ENCODE measurements around the gene CFAP47.

DNA sequence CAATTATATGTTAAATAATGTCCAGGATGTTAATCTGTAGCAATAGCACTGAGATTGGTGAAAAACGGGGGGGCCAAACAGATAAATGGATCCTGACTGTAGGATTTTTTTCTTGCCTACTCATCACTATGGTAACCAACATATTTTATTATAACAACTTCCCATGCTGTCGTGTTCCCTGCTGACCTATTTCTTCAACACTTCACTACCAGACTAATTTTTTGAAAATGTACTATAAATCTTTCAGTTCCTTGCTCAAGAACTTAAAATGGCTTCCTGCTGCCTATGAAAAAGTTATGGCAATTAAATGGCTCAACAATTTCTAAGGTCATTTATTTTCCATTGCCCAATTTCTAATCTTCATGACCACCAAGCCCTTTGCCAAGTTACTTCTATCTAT, 38.9 kb upstream of the CFAP47 start:
- TF ChIP-seq, protein P1, sequence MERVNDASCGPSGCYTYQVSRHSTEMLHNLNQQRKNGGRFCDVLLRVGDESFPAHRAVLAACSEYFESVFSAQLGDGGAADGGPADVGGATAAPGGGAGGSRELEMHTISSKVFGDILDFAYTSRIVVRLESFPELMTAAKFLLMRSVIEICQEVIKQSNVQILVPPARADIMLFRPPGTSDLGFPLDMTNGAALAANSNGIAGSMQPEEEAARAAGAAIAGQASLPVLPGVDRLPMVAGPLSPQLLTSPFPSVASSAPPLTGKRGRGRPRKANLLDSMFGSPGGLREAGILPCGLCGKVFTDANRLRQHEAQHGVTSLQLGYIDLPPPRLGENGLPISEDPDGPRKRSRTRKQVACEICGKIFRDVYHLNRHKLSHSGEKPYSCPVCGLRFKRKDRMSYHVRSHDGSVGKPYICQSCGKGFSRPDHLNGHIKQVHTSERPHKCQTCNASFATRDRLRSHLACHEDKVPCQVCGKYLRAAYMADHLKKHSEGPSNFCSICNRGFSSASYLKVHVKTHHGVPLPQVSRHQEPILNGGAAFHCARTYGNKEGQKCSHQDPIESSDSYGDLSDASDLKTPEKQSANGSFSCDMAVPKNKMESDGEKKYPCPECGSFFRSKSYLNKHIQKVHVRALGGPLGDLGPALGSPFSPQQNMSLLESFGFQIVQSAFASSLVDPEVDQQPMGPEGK (CRISPR knock-in tag; IDR thresholded peaks at IDR 0.05; ENCODE audit: borderline replicate concordance) = no peak
- TF ChIP-seq SNAI2 (CRISPR knock-in tag; IDR thresholded peaks at IDR 0.05) = no peak
- no peak for TF ChIP-seq RARB (CRISPR knock-in tag; IDR thresholded peaks at IDR 0.05)
- TF ChIP-seq TCF4 (CRISPR knock-in tag; IDR thresholded peaks at IDR 0.05; ENCODE audit: borderline replicate concordance) = no peak
- no peak for TF ChIP-seq ARNTL (CRISPR knock-in tag; IDR thresholded peaks at IDR 0.05; ENCODE audit: borderline replicate concordance, low read depth)
- TF ChIP-seq, protein P2, sequence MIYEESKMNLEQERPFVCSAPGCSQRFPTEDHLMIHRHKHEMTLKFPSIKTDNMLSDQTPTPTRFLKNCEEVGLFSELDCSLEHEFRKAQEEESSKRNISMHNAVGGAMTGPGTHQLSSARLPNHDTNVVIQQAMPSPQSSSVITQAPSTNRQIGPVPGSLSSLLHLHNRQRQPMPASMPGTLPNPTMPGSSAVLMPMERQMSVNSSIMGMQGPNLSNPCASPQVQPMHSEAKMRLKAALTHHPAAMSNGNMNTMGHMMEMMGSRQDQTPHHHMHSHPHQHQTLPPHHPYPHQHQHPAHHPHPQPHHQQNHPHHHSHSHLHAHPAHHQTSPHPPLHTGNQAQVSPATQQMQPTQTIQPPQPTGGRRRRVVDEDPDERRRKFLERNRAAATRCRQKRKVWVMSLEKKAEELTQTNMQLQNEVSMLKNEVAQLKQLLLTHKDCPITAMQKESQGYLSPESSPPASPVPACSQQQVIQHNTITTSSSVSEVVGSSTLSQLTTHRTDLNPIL (CRISPR knock-in tag; IDR thresholded peaks at IDR 0.05; ENCODE audit: low read depth) = no peak
- TF ChIP-seq, protein P3, sequence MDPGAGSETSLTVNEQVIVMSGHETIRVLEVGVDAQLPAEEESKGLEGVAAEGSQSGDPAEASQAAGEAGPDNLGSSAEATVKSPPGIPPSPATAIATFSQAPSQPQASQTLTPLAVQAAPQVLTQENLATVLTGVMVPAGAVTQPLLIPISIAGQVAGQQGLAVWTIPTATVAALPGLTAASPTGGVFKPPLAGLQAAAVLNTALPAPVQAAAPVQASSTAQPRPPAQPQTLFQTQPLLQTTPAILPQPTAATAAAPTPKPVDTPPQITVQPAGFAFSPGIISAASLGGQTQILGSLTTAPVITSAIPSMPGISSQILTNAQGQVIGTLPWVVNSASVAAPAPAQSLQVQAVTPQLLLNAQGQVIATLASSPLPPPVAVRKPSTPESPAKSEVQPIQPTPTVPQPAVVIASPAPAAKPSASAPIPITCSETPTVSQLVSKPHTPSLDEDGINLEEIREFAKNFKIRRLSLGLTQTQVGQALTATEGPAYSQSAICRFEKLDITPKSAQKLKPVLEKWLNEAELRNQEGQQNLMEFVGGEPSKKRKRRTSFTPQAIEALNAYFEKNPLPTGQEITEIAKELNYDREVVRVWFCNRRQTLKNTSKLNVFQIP (CRISPR knock-in tag; IDR thresholded peaks at IDR 0.05; ENCODE audit: borderline replicate concordance, low read depth) = no peak
- no peak for TF ChIP-seq ZNF70 (CRISPR knock-in tag; IDR thresholded peaks at IDR 0.05)
- no peak for TF ChIP-seq ZFP3 (CRISPR knock-in tag; IDR thresholded peaks at IDR 0.05)
- TF ChIP-seq ZC3H10 (CRISPR knock-in tag; IDR thresholded peaks at IDR 0.05) = no peak
- no peak for TF ChIP-seq TSHZ2 (CRISPR knock-in tag; IDR thresholded peaks at IDR 0.05)
- TF ChIP-seq ZNF565 (CRISPR knock-in tag; conservative IDR thresholded peaks at IDR 0.05; ENCODE audit: low read depth) = no peak
- TF ChIP-seq, protein P4, sequence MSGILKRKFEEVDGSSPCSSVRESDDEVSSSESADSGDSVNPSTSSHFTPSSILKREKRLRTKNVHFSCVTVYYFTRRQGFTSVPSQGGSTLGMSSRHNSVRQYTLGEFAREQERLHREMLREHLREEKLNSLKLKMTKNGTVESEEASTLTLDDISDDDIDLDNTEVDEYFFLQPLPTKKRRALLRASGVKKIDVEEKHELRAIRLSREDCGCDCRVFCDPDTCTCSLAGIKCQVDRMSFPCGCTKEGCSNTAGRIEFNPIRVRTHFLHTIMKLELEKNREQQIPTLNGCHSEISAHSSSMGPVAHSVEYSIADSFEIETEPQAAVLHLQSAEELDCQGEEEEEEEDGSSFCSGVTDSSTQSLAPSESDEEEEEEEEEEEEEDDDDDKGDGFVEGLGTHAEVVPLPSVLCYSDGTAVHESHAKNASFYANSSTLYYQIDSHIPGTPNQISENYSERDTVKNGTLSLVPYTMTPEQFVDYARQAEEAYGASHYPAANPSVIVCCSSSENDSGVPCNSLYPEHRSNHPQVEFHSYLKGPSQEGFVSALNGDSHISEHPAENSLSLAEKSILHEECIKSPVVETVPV (CRISPR knock-in tag; IDR thresholded peaks at IDR 0.05) = no peak

All from SK-N-SH treated with all-trans-retinoic acid at 6 μM for 48 hours (cell line).